H54 (cell line): Measurements from ENCODE around the gene STUM.

Source experiments
- DNase-seq: peaks from one replicate; pipeline ENCODE4 v3.0.0; 2011; ENCODE audit warnings: low spot score, mixed read lengths; ENCODE audit not compliant: insufficient read length
- FAIRE-seq: peaks from 3 replicates; lab custom pipeline; 2011; peaks lifted over from hg19 to GRCh38; lab: Jason Lieb, UNC
- POLR2A ChIP-seq: IDR thresholded peaks from 2 replicates; pipeline ENCODE4 v1.6.1; 2011; ENCODE audit warnings: low read depth, mild to moderate bottlenecking, low read length

STUM gene

DNA sequence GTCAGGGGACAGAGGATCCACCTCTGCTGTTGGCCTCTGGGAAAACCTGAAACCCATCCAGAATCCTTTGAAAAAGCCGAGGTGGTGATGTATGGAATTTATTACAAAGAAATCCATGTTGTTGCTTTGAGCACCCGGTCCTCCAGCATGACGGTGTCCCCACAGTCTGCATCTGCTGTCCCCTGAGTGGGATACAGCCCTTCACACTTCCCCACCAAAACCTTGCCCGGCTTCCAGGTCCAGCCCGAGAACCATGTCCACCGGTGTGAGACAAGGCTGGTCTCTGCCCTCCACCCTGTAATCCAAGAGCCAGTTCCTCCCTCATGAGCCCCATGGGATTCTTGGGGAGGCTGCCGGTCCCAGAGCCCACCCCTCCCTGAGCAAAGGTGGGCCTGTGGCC lies 70.5 kb downstream of the STUM start:
- DNase-seq: no peak
- no peak for FAIRE-seq

DNA sequence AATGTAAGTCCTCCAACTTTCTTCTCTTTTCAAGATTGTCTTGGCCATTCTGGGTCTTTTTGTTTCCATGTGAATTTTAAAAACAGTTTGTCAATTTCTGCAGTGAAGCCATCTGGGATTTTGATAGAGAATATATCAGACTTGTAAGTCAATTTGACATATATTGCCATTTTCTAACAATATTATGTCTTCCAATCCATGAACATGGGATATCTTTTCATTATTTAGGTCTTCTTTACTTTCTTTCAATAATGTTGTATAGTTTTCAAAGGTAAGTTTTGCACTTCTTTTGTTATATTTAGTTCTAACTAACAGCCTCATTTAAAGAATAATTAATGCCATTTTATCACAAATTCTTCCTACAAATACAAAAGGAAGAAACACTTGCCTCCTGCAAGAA lies 73.4 kb downstream of the STUM start:
- TF ChIP-seq POLR2A: no peak
- no peak for DNase-seq
- no peak for FAIRE-seq

More for the DNA sequence above, 70.5 kb downstream of the STUM start:
- no peak for TF ChIP-seq POLR2A

DNA sequence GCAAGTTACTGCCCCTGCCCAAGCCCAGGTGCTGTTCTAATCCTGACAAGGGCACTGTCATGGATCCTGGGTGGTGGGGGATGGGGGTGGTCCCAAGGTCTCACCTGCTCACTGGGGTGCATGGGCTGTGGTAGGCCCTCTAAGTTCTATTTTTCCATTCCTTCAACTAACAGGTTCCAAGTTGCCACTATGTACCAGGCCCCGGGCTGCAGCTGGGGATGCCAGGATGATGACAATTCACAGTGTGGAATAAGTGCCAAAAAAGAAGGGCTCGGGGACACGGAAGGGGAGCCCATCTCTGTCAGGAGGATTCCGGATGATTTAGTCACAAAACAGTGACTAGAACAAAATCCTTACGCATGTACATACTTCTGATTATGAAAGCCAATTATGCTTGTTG lies 76.0 kb downstream of the STUM start:
- no peak for TF ChIP-seq POLR2A
- DNase-seq (peak; percentile 53), FAIRE-seq (no peak)

DNA sequence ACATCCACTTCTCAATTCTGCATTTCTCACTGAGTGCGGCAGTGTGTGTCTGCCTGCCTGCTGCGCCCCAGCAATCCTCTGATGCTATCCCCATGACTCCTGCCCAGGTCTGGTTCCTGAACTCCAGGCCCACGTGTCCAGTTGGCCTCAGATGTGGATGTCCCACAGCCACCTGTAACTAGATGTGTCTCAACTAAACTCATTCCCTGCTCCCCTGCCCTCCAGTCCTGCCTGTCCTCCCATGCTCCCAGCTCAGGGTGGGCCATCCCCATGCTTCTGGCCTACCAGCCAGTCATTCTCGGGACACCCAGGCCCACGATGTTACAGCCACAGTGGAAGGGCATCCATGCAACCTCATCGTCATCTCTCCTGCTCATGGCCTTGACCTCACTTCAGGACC lies 76.8 kb downstream of the STUM start:
- no peak for DNase-seq
- no peak for TF ChIP-seq POLR2A
- FAIRE-seq: no peak

DNA sequence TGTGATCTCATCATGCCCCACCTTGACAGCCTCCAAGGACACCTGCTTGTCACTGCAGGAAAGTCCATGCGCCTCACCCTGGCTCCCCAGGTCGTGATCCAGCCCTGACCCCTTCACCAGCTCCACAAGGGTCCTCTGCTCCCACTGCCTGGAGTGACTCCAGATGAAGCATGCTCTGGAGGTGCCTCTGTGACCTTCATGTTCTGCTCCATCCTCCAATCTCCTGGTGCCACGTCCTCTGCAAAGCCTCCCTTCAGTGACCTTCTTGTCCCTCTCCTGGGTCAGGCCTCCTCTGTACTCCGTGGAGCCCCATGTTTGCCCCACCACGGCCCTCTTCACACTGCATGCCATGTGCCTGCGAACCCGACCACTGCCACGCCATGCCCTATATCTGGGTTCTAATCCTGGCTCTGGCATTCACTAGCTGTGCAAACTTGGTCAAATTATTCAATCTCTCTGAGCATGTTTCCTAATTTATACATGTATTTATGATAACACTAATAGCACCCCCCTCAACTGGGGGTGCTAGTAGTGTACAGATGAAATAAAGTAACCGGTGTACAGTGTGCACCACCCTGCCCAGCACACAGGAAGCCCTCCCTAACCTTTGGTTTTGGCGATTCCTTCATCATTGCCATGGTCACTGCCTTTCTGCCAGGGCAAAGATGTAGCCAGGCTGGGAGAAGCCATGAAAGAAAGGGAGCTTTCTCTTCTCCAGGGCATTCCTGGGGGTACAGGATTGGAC lies 77.4 kb downstream of the STUM start:
- FAIRE-seq (no peak), DNase-seq (no peak)
- no peak for TF ChIP-seq POLR2A

DNA sequence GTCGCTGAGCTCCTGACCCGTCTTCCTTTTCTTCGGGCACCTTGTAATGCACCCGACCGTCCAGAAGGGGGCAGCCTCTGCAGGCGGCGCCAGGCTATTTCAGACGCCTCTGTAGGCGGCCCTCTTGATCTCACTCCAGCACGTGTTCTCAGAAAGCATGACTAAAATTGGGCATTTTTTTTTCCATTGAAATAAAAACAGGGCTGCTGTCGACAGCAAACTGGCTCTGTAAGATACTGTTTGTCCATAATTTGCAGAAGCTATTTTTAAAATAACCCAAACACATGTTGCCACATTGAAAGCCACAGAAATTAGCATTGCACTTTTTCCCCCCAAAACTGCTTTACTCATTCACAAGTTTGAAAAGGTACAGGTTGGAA lies 78.0 kb downstream of the STUM start:
- DNase-seq (peak; percentile 71), FAIRE-seq (no peak)
- no peak for TF ChIP-seq POLR2A

DNA sequence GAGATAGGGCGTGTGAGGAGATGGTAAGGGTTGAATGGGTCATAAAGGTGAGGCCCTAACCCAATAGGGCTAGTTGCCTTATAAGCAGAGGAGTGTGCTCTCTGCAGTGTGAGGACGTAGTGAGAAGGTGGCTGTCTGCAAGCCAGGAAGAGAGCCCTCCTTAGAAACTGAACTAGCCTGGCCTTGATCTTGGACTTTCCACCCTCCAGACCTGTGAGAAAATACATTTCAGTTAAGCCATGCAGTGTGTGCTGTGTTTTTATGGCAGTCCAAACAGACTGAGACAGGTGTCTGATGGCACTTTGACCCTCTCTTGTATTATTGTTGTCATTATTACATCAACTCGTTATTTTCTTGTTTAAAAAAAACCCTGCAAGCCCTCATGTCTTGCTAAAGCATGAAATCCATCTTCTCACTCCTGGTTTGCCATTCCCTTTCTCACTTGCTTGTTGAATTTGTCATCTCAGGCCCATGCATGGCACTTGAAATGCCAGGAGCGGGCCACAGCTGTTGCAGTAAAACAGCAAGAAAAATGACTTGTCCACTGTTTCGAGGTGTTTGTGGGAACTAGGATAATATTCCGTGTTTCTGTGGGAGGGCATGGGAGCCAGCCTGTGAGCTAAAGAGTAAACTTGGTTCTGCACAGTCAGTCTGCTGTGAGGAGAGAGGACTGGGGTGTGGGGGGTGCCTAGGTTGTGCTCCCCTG lies 78.6 kb downstream of the STUM start:
- DNase-seq: no peak
- FAIRE-seq: no peak
- TF ChIP-seq POLR2A: no peak

DNA sequence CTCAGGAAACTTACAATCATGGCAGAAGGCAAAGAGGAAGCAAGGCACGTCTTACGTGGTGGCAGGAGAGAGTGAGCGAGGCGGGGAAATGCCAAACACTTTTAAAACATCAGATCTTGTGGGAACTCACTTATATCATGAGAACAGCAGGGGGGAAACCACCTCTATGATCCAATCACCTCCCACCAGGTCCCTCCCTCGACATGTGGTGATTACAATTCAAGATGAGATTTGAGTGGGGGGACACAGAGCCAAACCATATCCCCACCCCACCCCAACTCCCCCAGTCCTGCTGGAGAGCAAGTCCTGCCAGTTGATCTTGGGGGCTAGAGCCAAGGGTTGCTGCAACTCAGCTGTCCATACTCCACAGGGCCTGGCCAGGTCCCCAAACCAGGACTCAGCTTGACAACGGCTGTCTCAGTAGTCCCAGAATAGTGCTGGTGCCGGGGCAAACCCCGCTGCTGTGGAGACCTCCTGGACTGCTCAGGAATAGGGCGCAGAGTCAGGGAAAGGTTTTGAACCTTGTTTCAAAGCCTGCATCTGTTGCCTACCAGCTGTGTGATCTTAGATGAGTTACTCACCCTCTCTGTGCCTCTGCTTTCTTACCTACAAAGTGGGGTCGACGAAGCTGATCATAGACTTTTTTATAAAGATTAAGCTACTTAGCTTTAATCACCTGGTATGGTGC lies 79.5 kb downstream of the STUM start:
- TF ChIP-seq POLR2A: no peak
- DNase-seq (no peak), FAIRE-seq (no peak)

DNA sequence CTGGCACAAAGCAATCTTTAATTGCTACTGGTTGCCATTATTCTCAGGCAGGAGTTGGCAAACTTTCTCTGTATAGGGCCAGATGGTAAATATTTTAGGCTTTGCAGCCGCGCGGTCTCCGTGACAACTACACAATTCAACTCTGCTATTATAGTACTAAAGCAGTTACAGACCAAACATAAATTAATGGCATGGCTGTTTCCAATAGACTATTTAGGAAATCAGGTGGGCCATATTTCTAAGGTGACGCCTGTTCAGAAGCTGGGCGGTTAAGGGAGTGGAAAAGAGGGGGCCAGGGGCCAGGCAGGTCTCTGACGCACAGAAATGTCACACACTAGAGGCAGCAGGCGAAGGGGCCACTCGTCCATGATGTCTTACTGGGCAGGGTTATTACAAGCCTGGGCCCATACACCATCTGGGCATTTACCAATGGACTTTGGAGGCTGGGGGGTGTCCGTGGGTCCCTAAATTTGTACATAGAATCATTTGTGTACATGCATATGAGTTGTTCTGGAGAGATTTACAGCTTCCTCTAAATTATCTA lies 80.1 kb downstream of the STUM start:
- FAIRE-seq: no peak
- DNase-seq: no peak
- TF ChIP-seq POLR2A: no peak

DNA sequence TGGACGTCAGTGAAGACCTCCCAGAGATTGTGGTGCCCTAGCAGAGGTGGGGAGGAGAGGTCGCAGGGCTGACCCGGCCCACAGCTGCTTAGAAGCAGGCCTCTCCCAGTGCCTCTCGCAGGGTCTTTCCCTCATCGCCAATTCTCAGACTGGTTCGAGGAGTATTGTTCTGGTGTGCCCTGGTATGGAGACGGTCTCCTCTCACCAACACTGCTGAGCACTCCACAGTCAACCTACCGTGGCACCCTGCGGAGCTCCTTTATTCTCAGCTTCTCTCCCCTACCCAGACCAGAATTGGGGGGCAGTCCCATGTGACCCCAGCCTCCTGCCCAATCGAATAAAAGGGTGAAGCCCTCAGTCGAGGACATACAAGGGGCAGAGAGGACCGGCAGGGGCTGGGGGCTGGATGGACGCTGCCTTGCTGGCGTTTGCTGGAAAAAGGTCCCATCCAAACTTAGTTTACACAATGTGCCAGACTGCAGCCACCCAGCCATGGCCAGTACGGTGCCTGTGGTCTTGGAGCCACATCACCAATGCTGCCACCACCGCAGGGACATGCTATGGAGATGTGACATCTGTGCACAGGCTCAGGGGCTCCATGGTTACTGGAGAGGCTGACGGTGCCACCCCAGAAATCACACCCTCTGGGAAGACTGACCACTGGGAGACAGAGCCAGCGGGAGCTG lies 80.8 kb downstream of the STUM start:
- no peak for TF ChIP-seq POLR2A
- DNase-seq (no peak), FAIRE-seq (no peak)

DNA sequence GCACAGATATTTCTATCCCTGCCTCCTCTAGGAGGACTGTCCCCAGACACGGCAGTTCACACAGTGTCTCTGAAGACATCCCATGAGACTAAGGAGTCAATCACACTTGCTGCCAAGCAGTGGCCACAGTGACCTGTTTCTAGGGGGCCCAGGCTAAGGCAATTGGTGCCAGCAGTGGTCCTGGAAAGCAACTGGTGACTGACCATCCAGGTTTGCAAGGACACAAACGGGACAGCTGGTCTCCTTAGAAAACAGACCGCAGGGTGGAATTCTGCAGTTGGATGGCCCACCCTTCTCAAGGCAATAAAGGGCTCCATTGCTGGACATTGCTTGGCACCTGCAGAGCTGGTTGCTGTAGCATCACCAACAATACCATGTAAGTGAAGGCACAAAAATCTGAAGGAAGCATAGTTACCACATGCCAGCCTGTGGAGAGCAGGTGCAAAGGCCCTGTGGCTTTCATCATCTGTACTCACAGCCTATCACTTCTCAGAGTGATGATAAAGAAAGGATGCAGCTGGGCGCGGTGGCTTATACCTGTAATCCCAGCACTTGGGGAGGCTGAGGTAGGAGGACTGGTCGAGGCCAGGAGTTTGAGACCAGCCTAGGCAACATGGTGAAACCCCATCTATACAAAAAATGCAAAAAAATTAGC lies 81.5 kb downstream of the STUM start:
- TF ChIP-seq POLR2A: no peak
- DNase-seq: no peak
- no peak for FAIRE-seq

DNA sequence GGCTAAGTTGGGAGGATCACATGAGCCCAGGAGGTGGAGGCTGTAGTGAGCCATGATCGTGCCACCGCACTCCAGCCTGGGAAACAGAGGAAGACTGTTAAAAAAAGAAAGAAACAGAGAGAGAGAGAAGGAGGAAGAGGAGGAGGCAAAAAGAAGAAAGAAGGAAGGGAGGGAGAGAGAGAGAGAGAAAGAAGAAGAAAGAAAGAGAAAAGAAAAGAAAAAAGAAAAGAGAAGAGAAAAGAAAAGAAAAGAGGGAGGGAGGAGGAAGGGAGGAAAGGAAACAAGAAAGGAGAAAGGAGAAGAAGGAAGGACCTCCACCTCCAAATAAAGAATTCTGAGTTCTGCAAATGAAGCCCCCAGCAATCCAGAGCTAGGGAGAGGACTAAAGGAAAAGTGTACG lies 82.0 kb downstream of the STUM start:
- DNase-seq: no peak
- FAIRE-seq: no peak
- TF ChIP-seq POLR2A: no peak
